Liver (tissue), 9 donors: ENCODE measurements around the gene C1S. TPM values are rescaled to one million over a fixed set of nuclear protein-coding genes. Genes with fewer than 3 reads are reported as not detected.
A peak's percentile ranks its signal among the peaks of the same experiment; 100 is the strongest.

Experiments used
- DNase-seq: peaks from one replicate; pipeline ENCODE4 v3.0.0-alpha.2; 2017; ENCODE audit warnings: low spot score
- H3K27ac ChIP-seq, 2 donors: one replicate each; pipeline ENCODE4 v1.7.0; 2013; ENCODE audit warnings: inconsistent platforms in 2 of 2, low read length in 2 of 2, control low read depth in 1 of 2, low read depth in 1 of 2, mild to moderate bottlenecking in 1 of 2
- H3K27me3 ChIP-seq, 4 donors: one replicate each; pipeline versions ENCODE4 v1.6.1 to v1.7.0; 2013; ENCODE audit warnings: low read length in 3 of 4, inconsistent platforms in 1 of 4, mild to moderate bottlenecking in 1 of 4, moderate library complexity in 1 of 4; ENCODE audit not compliant: control insufficient read depth in 4 of 4, insufficient read depth in 4 of 4
- H3K36me3 ChIP-seq, 4 donors: one replicate each; pipeline versions ENCODE4 v1.6.1 to v1.7.0; 2013; ENCODE audit warnings: low read length in 3 of 4, mild to moderate bottlenecking in 3 of 4, low read depth in 1 of 4, moderate library complexity in 1 of 4; ENCODE audit not compliant: control insufficient read depth in 4 of 4, insufficient read depth in 3 of 4
- H3K4me1 ChIP-seq, 4 donors: one replicate each; pipeline versions ENCODE4 v1.6.1 to v1.7.0; 2013; ENCODE audit warnings: low read length in 3 of 4, mild to moderate bottlenecking in 3 of 4, moderate library complexity in 1 of 4; ENCODE audit not compliant: control insufficient read depth in 4 of 4, insufficient read depth in 4 of 4
- H3K4me3 ChIP-seq, 3 donors: one replicate each; pipeline versions ENCODE4 v1.6.1 to v1.7.0; 2013; ENCODE audit warnings: low read length in 3 of 3, control low read depth in 1 of 3, low read depth in 1 of 3, mild to moderate bottlenecking in 1 of 3
- H3K9ac ChIP-seq, 2 donors: one replicate each; pipeline ENCODE4 v1.7.0; 2013; ENCODE audit warnings: low read length in 2 of 2, mild to moderate bottlenecking in 2 of 2, moderate library complexity in 2 of 2, control low read depth in 1 of 2, low read depth in 1 of 2
- H3K9me3 ChIP-seq, 4 donors: one replicate each; pipeline versions ENCODE4 v1.6.1 to v1.7.0; 2013; ENCODE audit warnings: low read length in 3 of 4; ENCODE audit not compliant: control insufficient read depth in 4 of 4
- ATF3 ChIP-seq: IDR thresholded peaks from 2 replicates; pipeline ENCODE4 v1.6.1; 2016; ENCODE audit warnings: antibody characterized with exemption
- CTCF ChIP-seq: fragments of 150-350 bp; IDR thresholded peaks from 2 replicates; pipeline ENCODE4 v1.5.1; 2017; ENCODE audit warnings: improper control_type of control experiment, low read depth, low read length; ENCODE audit not compliant: missing input control
- EGR1 ChIP-seq, 2 donors: IDR thresholded peaks; 2 replicates each; pipeline ENCODE4 v1.6.1; 2016 to 2018; ENCODE audit warnings: antibody characterized with exemption in 2 of 2, low read depth in 2 of 2
- FOXA2 ChIP-seq: IDR thresholded peaks from 2 replicates; pipeline ENCODE4 v1.6.1; 2016; ENCODE audit warnings: antibody characterized with exemption
- GABPA ChIP-seq, 2 donors: IDR thresholded peaks in 1 of 2; conservative IDR thresholded peaks in 1 of 2; 2 replicates each; pipeline ENCODE4 v1.6.1; 2016; ENCODE audit warnings: antibody characterized with exemption in 2 of 2, mild to moderate bottlenecking in 1 of 2, moderate library complexity in 1 of 2
- HNF4A ChIP-seq, 2 donors: conservative IDR thresholded peaks; 2 replicates each; pipeline ENCODE4 v1.6.1; 2016; ENCODE audit warnings: antibody characterized with exemption in 2 of 2, mild to moderate bottlenecking in 2 of 2
- HNF4G ChIP-seq: IDR thresholded peaks from 2 replicates; pipeline ENCODE4 v1.6.1; 2016; ENCODE audit warnings: antibody characterized with exemption
- JUND ChIP-seq, 2 donors: IDR thresholded peaks; 2 replicates each; pipeline ENCODE4 v1.6.1; 2016; ENCODE audit warnings: antibody characterized with exemption in 2 of 2
- NR2F2 ChIP-seq: IDR thresholded peaks from 2 replicates; pipeline ENCODE4 v1.6.1; 2016; ENCODE audit warnings: antibody characterized with exemption
- RAD21 ChIP-seq, 2 donors: IDR thresholded peaks; 2 replicates each; pipeline ENCODE4 v1.6.1; 2016; ENCODE audit warnings: antibody characterized with exemption in 2 of 2, mild to moderate bottlenecking in 2 of 2
- RXRA ChIP-seq, 2 donors: IDR thresholded peaks; 2 replicates each; pipeline ENCODE4 v1.6.1; 2017 to 2018; ENCODE audit warnings: antibody characterized with exemption in 2 of 2, mild to moderate bottlenecking in 1 of 2
- SP1 ChIP-seq: IDR thresholded peaks from 2 replicates; pipeline ENCODE4 v1.6.1; 2018; ENCODE audit warnings: antibody characterized with exemption, mild to moderate bottlenecking
- TAF1 ChIP-seq: conservative IDR thresholded peaks from 2 replicates; pipeline ENCODE4 v1.6.1; 2016; ENCODE audit warnings: antibody characterized with exemption, mild to moderate bottlenecking
- YY1 ChIP-seq: IDR thresholded peaks from 2 replicates; pipeline ENCODE4 v1.6.1; 2016; ENCODE audit warnings: antibody characterized with exemption, mild to moderate bottlenecking
- ZBTB33 ChIP-seq: IDR thresholded peaks from 2 replicates; pipeline ENCODE4 v1.6.1; 2016; ENCODE audit warnings: antibody characterized with exemption
- WGBS: extraction: QIAGEN DNeasy Blood & Tissue Kit; methylation state at CpG from one replicate; pipeline ENCODE4 v1.1.7; 2013; 5-methylcytosine and 5-hydroxymethylcytosine counted together
- polyA plus RNA-seq, 2 donors: library from polyadenylated mRNA; stranded (reverse) in 1 of 2; unstranded in 1 of 2; fragments of 200-250 nt in 1 of 2; fragments of >200 nt in 1 of 2; fragmentation: Nextera tagmentation in 1 of 2; extraction: Ambion mirVana in 1 of 2; gene quantifications; one replicate each; pipeline versions ENCODE4 v1.2.1 to v1.2.3, GENCODE V29; 2013 to 2015
- total RNA-seq, 2 donors: library from RNA; depleted of rRNA; stranded (reverse); fragments of >200 nt; gene quantifications; one replicate each; pipeline ENCODE4 v1.2.3, GENCODE V29; 2014
- TF ChIP-seq, protein P1 (sequence below): IDR thresholded peaks from 2 replicates; pipeline ENCODE4 v1.6.1; 2016; ENCODE audit warnings: antibody characterized with exemption
- TF ChIP-seq, protein P2 (sequence below): IDR thresholded peaks from 2 replicates; pipeline ENCODE4 v1.6.1; 2016; ENCODE audit warnings: antibody characterized with exemption, mild to moderate bottlenecking
- donor health status: healthy.
- donor health status: healthy.
- donor health status: healthy.
- donor health status: healthy.
- donor health status: healthy.

The C1S gene
- total and polyA plus RNA-seq, 4 donors: 267 to 2,029 (median 1,568) TPM

DNA sequence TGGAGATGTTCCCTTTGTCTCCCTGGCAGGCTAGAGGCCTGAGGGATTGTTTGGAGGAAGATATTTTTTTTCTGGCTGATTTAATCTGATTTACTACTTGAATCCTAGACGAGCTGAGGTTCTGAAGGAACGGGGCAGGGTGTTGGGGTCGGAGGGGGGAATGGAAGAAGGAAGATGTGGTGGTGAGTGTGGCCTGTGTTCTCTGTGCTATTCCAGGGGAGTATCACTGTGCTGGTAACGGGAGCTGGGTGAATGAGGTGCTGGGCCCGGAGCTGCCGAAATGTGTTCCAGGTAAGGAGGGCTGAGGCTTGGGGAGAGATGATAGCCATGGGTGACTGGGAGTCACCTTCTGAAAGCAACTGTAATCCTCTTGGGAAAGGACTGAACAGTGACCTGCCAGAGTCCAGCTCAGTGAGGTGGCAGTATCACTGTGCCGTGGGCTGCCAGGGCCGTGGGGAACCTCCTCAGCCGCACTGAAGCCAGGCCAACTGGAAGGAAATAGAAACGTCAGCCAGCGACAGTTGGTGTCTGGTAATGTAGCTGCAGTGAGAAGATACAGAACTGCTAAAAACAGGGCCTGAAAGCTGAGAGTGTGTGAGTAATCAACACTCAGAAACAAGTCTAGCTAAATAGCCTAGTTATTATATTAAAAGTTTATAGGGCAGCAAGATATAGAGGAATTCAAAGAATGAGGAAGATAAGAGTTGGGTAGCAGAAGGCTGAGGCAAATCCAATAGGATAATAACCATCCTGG, 7.9 kb downstream of the C1S start:
- H3K36me3 ChIP-seq: peaks cover 12 to 65% (median 41%) of the 10 kb centered on the region in 4 donors
- no peaks in the 10 kb centered on the region for H3K27me3 ChIP-seq
- TF ChIP-seq HNF4A (conservative IDR thresholded peaks at IDR 0.05) (peak; percentile 59 to 64), JUND (IDR thresholded peaks at IDR 0.05) (peak in 1 of 2 donors; percentile 20), CTCF (no peak), RXRA (IDR thresholded peaks at IDR 0.05) (peak in 1 of 2 donors; percentile 39), SP1 (peak; percentile 21), HNF4G (peak; percentile 25), RAD21 (IDR thresholded peaks at IDR 0.05) (peak in 1 of 2 donors; percentile 6)
- TF ChIP-seq, protein P1, sequence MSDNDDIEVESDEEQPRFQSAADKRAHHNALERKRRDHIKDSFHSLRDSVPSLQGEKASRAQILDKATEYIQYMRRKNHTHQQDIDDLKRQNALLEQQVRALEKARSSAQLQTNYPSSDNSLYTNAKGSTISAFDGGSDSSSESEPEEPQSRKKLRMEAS: no peak
- 47% methylated on average over 11 of the region's 11 CpGs for WGBS
- peak overlapping the region; percentile 13 to 53 for H3K27ac ChIP-seq
- H3K4me3 ChIP-seq: no peak overlapping the region
- H3K9ac ChIP-seq: no peak overlapping the region
- DNase-seq: no peak
- H3K4me1 ChIP-seq: peaks cover 24 to 95% (median 87%) of the 10 kb centered on the region in 4 donors
- H3K9me3 ChIP-seq: no peaks in the 10 kb centered on the region

GRCh38 chr12:7068994-7069346, 8.5 kb downstream of the C1S start:
- WGBS: 30% methylated on average over 2 of the region's 2 CpGs
- no peak overlapping the region for H3K9ac ChIP-seq

DNA sequence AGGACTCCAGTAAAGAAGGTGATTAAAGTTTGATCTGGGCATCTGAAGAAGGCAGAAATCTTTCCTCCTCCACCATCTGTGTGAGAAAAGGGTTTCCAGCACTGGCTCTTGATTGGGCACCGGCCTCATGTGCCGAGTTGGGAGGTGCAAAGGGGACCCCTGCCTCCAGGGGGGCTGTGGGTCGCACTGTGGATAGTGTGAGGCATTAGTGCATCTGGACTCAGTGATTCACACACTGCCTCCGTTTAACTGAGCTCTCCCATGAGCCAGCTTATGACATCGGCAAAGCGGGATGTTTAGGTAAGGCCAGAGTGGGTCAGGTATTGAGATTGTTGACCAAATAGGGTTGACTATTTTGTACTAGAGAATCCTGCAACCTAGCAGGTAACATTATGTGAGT, 8.9 kb downstream of the C1S start:
- 92% methylated on average over 6 of the region's 6 CpGs for WGBS
- Histone ChIP-seq H3K27me3 (no peaks in the 10 kb centered on the region), H3K27ac (peak overlapping the region in 1 of 2 donors; percentile 13), H3K9me3 (no peaks in the 10 kb centered on the region), H3K4me1 (peaks cover 23 to 91% (median 78%) of the 10 kb centered on the region in 4 donors), H3K36me3 (peaks cover 10 to 56% (median 41%) of the 10 kb centered on the region in 4 donors), H3K9ac (peak overlapping the region in 1 of 2 donors; percentile 17), H3K4me3 (no peak overlapping the region)
- DNase-seq: no peak
- no peak for TF ChIP-seq NR2F2
- no peak for TF ChIP-seq RAD21 (IDR thresholded peaks at IDR 0.05)
- no peak for TF ChIP-seq ZBTB33
- no peak for TF ChIP-seq TAF1
- TF ChIP-seq CTCF: no peak
- no peak for TF ChIP-seq HNF4A (conservative IDR thresholded peaks at IDR 0.05)
- TF ChIP-seq EGR1 (IDR thresholded peaks at IDR 0.05; ENCODE audit: low read depth in 2 of 2): no peak
- no peak for TF ChIP-seq SP1
- TF ChIP-seq, protein P2, sequence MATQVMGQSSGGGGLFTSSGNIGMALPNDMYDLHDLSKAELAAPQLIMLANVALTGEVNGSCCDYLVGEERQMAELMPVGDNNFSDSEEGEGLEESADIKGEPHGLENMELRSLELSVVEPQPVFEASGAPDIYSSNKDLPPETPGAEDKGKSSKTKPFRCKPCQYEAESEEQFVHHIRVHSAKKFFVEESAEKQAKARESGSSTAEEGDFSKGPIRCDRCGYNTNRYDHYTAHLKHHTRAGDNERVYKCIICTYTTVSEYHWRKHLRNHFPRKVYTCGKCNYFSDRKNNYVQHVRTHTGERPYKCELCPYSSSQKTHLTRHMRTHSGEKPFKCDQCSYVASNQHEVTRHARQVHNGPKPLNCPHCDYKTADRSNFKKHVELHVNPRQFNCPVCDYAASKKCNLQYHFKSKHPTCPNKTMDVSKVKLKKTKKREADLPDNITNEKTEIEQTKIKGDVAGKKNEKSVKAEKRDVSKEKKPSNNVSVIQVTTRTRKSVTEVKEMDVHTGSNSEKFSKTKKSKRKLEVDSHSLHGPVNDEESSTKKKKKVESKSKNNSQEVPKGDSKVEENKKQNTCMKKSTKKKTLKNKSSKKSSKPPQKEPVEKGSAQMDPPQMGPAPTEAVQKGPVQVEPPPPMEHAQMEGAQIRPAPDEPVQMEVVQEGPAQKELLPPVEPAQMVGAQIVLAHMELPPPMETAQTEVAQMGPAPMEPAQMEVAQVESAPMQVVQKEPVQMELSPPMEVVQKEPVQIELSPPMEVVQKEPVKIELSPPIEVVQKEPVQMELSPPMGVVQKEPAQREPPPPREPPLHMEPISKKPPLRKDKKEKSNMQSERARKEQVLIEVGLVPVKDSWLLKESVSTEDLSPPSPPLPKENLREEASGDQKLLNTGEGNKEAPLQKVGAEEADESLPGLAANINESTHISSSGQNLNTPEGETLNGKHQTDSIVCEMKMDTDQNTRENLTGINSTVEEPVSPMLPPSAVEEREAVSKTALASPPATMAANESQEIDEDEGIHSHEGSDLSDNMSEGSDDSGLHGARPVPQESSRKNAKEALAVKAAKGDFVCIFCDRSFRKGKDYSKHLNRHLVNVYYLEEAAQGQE: no peak
- TF ChIP-seq FOXA2: no peak

More at GRCh38 chr12:7068994-7069346, 8.5 kb downstream of the C1S start:
- Histone ChIP-seq H3K4me3 (no peak overlapping the region), H3K4me1 (peaks cover 24 to 95% (median 82%) of the 10 kb centered on the region in 4 donors), H3K27me3 (no peaks in the 10 kb centered on the region), H3K36me3 (peaks cover 10 to 59% (median 41%) of the 10 kb centered on the region in 4 donors), H3K9me3 (no peaks in the 10 kb centered on the region), H3K27ac (peak overlapping the region; percentile 13 to 53)
- TF ChIP-seq SP1: no peak
- peak in 1 of 2 donors; percentile 14 for TF ChIP-seq GABPA (IDR thresholded peaks at IDR 0.05 in 1 of 2, conservative IDR thresholded peaks at IDR 0.05 in 1 of 2)
- no peak for TF ChIP-seq YY1
- TF ChIP-seq ATF3: no peak
- DNase-seq: no peak
